HepG2 (cell line): Measurements from ENCODE around the gene SRRM2. TPM values are rescaled to one million over a fixed set of nuclear protein-coding genes. Genes with fewer than 3 reads are reported as not detected.
A peak's percentile ranks its signal among the peaks of the same experiment; 100 is the strongest.

Experiments used
- ATAC-seq: fragments of 200-7000 bp; cut with Tn5 transposase; 3 replicates; pipeline ENCODE4 v1.9.1; 2020; ENCODE audit warnings: mild to moderate bottlenecking, moderate library complexity
- BruUV-seq: library from RNA; stranded (reverse); fragments of 400-500 nt; replicated peaks from 2 replicates; lab custom pipeline; 2021; lab: Mats Ljungman, UMichigan
- CTCF ChIA-PET: fragments of 300-600 bp; formaldehyde crosslinking; extraction: SDS; loops from one replicate; lab custom pipeline; 2021; ENCODE audit warnings: low total read pairs, inconsistent platforms, low intra/inter-chr PET ratio; lab: Yijun Ruan, JAX
- POLR2A ChIA-PET: fragments of 350-600 bp; sonication (Branson Sonifier 250); formaldehyde crosslinking; loops from one replicate; lab custom pipeline; 2020; ENCODE audit warnings: antibody characterized with exemption, inconsistent platforms; lab: Yijun Ruan, JAX
- DNase-seq: peaks from one replicate; pipeline ENCODE4 v3.0.0-alpha.2; 2015; ENCODE audit warnings: low spot score
- FAIRE-seq: peaks from 3 replicates; lab custom pipeline; 2011; peaks lifted over from hg19 to GRCh38; lab: Jason Lieb, UNC
- H2AFZ ChIP-seq: one replicate; pipeline ENCODE4 v1.6.1; 2011; ENCODE audit warnings: low read length, inconsistent platforms
- H3K27ac ChIP-seq: fragments of 300-600 bp; 3 replicates; pipeline ENCODE4 v1.8.0; 2011; ENCODE audit warnings: mixed run types, mild to moderate bottlenecking, mixed read lengths, low read length, inconsistent platforms; ENCODE audit not compliant: insufficient read depth; ENCODE audit errors: extremely low read length
- H3K27me3 ChIP-seq, 2 experiments: fragments of 200-600 bp in 1 of 2; 2 replicates in 1 of 2; 3 replicates in 1 of 2; pipeline versions ENCODE4 v1.6.0 to v1.8.0; 2011; ENCODE audit warnings: low read length in 2 of 2, mild to moderate bottlenecking in 2 of 2, moderate library complexity in 2 of 2, inconsistent platforms in 1 of 2; ENCODE audit not compliant: insufficient read depth in 2 of 2, control insufficient read depth in 1 of 2
- H3K36me3 ChIP-seq, 2 experiments: fragments of 200-600 bp in 1 of 2; replicated peaks in 1 of 2; 2 replicates in 1 of 2; 3 replicates in 1 of 2; pipeline versions ENCODE4 v1.5.1 to v1.8.0; 2011; ENCODE audit warnings: low read length in 2 of 2, inconsistent platforms in 1 of 2; ENCODE audit not compliant: insufficient read depth in 2 of 2, control insufficient read depth in 1 of 2
- H3K4me1 ChIP-seq: 2 replicates; pipeline ENCODE4 v1.5.1; 2012; ENCODE audit warnings: low read length, inconsistent platforms; ENCODE audit not compliant: insufficient read depth
- H3K4me2 ChIP-seq: 2 replicates; pipeline ENCODE4 v1.6.0; 2011; ENCODE audit warnings: low read depth, low read length, inconsistent platforms
- H3K4me3 ChIP-seq, 3 experiments: fragments of 200-600 bp in 1 of 3; sonication (generic), shearing (Covaris generic) in 1 of 3; replicated peaks in 1 of 3; 2 replicates each; pipeline ENCODE4 v1.5.1; 2011 to 2016; ENCODE audit warnings: low read length in 3 of 3, inconsistent platforms in 2 of 3, low read depth in 2 of 3, mild to moderate bottlenecking in 2 of 3, control low read depth in 1 of 3, mixed read lengths in 1 of 3; ENCODE audit not compliant: insufficient read depth in 1 of 3
- H3K79me2 ChIP-seq: one replicate; pipeline ENCODE4 v1.6.1; 2011; ENCODE audit warnings: low read length, inconsistent platforms; ENCODE audit not compliant: insufficient read depth
- H3K9ac ChIP-seq: 2 replicates; pipeline ENCODE4 v1.6.0; 2011; ENCODE audit warnings: mild to moderate bottlenecking, low read depth, low read length, inconsistent platforms; ENCODE audit not compliant: insufficient read depth
- H3K9me3 ChIP-seq: 2 replicates; pipeline ENCODE4 v1.5.1; 2012; ENCODE audit warnings: mild to moderate bottlenecking, low read length
- H4K20me1 ChIP-seq: 2 replicates; pipeline ENCODE4 v1.6.0; 2011; ENCODE audit warnings: inconsistent platforms, mild to moderate bottlenecking, low read length, moderate library complexity; ENCODE audit not compliant: insufficient read depth
- CBX5 ChIP-seq: sonication (generic); formaldehyde crosslinking; IDR thresholded peaks from 2 replicates; pipeline ENCODE4 v1.4.0; 2020; ENCODE audit warnings: missing genetic modification reagents, borderline replicate concordance
- HNF4A ChIP-seq: sonication (generic); formaldehyde crosslinking; IDR thresholded peaks from 2 replicates; pipeline ENCODE4 v1.4.0; 2020; ENCODE audit warnings: missing genetic modification reagents
- ZBTB46 ChIP-seq: sonication (generic); formaldehyde crosslinking; IDR thresholded peaks from 2 replicates; pipeline ENCODE4 v1.4.0; 2020; ENCODE audit warnings: mild to moderate bottlenecking, missing genetic modification reagents, borderline replicate concordance
- ZNF121 ChIP-seq: sonication (generic); formaldehyde crosslinking; IDR thresholded peaks from 2 replicates; pipeline ENCODE4 v1.5.0; 2020; ENCODE audit warnings: mild to moderate bottlenecking, missing genetic modification reagents
- ZNF33A ChIP-seq: sonication (generic); formaldehyde crosslinking; IDR thresholded peaks from 2 replicates; pipeline ENCODE4 v1.5.1; 2020; ENCODE audit warnings: missing genetic modification reagents, mild to moderate bottlenecking, moderate library complexity, borderline replicate concordance
- ZNF883 ChIP-seq: sonication (generic); formaldehyde crosslinking; IDR thresholded peaks from 2 replicates; pipeline ENCODE4 v1.5.1; 2020; ENCODE audit warnings: mild to moderate bottlenecking, missing genetic modification reagents; ENCODE audit errors: not compliant biosample characterization
- WGBS: methylation state at CpG from one replicate; pipeline ENCODE4 v1.1.6; 2017; ENCODE audit warnings: low lambda C conversion rate; 5-methylcytosine and 5-hydroxymethylcytosine counted together
- in situ Hi-C: cut with HindIII; loops from 2 replicates; pipeline ENCODE4 v1.10.0; 2017; ENCODE audit warnings: low pct_unique_long_range_greater_than_20kb; ENCODE audit not compliant: extremely low pct_ligation_motif_present
- intact Hi-C: fragments of 100-400 bp; cut with micrococcal nuclease; formaldehyde crosslinking; loops from one replicate; pipeline ENCODE4 v1.10.0; 2022; ENCODE audit not compliant: unreplicated experiment
- polyA plus RNA-seq, 8 experiments: library from polyadenylated mRNA; depleted of rRNA in 3 of 8; stranded (reverse) in 7 of 8; unstranded in 1 of 8; fragments of >200 nt; fragmentation: Illumina TruSeq in 4 of 8; extraction: Trizol in 4 of 8; gene quantifications; 2 replicates each; pipeline versions ENCODE4 v1.2.1 to v1.2.3, GENCODE V29; 2011 to 2016; ENCODE audit warnings: low read depth in 4 of 8, missing spikeins in 1 of 8, mixed read lengths in 1 of 8; ENCODE audit not compliant: insufficient read depth in 1 of 8
- total RNA-seq, 5 experiments: library from RNA; depleted of rRNA; stranded (reverse); fragments of >200 nt; fragmentation: Illumina TruSeq; extraction: Trizol; gene quantifications; 2 replicates each; pipeline ENCODE4 v1.2.3, GENCODE V29; 2016; ENCODE audit warnings: low read depth in 1 of 5

The SRRM2 gene
- total and polyA plus RNA-seq, 2 of the 13 experiments (the other 11 are each of a cell fraction or from before 2014, with no cell fraction given), result 50.4 to 112 TPM

DNA sequence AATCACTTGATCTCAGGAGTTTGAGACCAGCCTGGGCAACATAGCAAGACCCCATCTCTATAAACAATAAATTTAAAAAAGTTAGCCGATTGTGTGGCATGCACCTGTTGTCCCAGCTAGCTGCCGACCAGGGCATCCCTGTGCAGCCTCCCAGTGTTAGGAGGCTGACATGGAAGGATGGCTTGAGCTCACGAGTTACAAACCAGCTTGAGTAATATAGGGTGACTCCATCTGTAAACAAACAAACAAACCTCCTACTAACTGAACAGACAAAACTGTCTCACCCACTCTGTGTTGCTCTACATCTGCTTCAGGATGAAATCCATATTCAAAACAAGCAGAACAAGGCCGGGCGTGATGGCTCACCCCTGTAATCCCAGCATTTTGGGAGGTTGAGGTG lies 25.5 kb upstream of the SRRM2 start:
- Histone ChIP-seq H3K27ac (no peak overlapping the region), H3K4me1 (peaks cover 40% of the 10 kb centered on the region), H3K79me2 (no peaks in the 10 kb centered on the region), H3K4me2 (no peak overlapping the region), H3K4me3 (no peak overlapping the region), H3K36me3 (no peaks in the 10 kb centered on the region), H3K9me3 (no peaks in the 10 kb centered on the region), H4K20me1 (no peaks in the 10 kb centered on the region), H3K27me3 (no peaks in the 10 kb centered on the region; a peak in 2 of 5 replicates), H3K9ac (no peak overlapping the region), H2AFZ (no peak overlapping the region)
- intact Hi-C loops, result no loop called here
- ChIA-PET CTCF (no interaction called here), POLR2A (interaction anchor here (1.6 kb wide), 1 partner anchor 25 kb away, joined by 5 read pairs; no protein-coding TSS in a partner anchor)
- TF ChIP-seq ZNF121 (CRISPR knock-in tag) (0 out of 2 replicates have a peak, but pooled peaks have one; percentile 19), ZBTB46 (CRISPR knock-in tag) (no peak), ZNF883 (CRISPR knock-in tag) (no peak), CBX5 (CRISPR knock-in tag) (no peak)
- ATAC-seq (no peak), FAIRE-seq (no peak), DNase-seq (no peak)
- WGBS, result 47% methylated on average over 4 of the region's 5 CpGs
- in situ Hi-C loops, result no loop called here
- no TSS peak for BruUV-seq

GRCh38 chr16:2728034-2728433 lies 24.4 kb upstream of the SRRM2 start:
- FAIRE-seq, result no peak
- BruUV-seq, result no TSS peak
- H3K27ac ChIP-seq, result no peak overlapping the region
- H3K9ac ChIP-seq, result no peak overlapping the region
- DNase-seq, result no peak
- H2AFZ ChIP-seq, result no peak overlapping the region
- peak overlapping the region; percentile 32; the same call in 1 of the 2 replicates for H3K4me2 ChIP-seq
- in situ Hi-C loops, result no loop called here
- no peak overlapping the region for H3K4me3 ChIP-seq
- no peak for TF ChIP-seq HNF4A (CRISPR knock-in tag)
- no peak for TF ChIP-seq ZNF33A (CRISPR knock-in tag)
- no peaks in the 10 kb centered on the region for H3K79me2 ChIP-seq
- intact Hi-C loops, result no loop called here
- no peaks in the 10 kb centered on the region for H3K36me3 ChIP-seq
- WGBS, result 17% methylated on average over 7 of the region's 7 CpGs
- H3K4me1 ChIP-seq, result peaks cover 42% of the 10 kb centered on the region
- ChIA-PET CTCF (no interaction called here), POLR2A (interaction anchor here (0.7 to 1.6 kb wide), 2 partner anchors 24 to 235 kb away, joined by 3 to 5 read pairs; no protein-coding TSS in a partner anchor)
- no peaks in the 10 kb centered on the region; a peak in 2 of 5 replicates for H3K27me3 ChIP-seq
- ATAC-seq, result no peak; the same call in 2 of the 3 replicates
- no peaks in the 10 kb centered on the region for H4K20me1 ChIP-seq
- no peaks in the 10 kb centered on the region for H3K9me3 ChIP-seq
